ENCODE data around the gene FCSK.
"Not testable (repeated sequence)": the region's sequence is repeated elsewhere in the genome, so short reads cannot be mapped to it uniquely, and the experiment has no call there.

The FCSK gene

DNA sequence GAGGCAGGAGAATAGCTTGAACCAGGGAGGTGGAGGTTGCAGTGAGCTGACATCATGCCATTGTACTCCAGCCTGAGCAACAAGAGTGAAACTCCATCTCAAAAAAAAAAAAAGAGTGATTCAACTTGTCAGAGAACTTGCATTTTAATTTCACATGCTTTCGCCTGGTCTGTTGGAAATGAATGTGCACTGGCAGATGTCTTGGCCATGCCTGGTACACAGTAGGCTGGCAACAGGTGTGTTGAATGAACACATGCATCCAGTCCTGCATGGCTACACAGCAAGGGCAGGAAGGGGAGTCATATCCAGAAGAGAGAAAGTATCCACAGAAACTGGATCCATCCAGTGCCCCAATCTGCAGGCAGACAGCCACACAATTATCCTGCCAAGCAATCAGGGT is 57.4 kb downstream of the FCSK start:
- H3K9me3 Mint-ChIP-seq = no peaks in the 10 kb centered on the region
- no peak for ATAC-seq
- H3K27ac Mint-ChIP-seq = no peak overlapping the region
- peaks cover 6% of the 10 kb centered on the region for H3K4me1 Mint-ChIP-seq
- peaks cover 58% of the 10 kb centered on the region for H3K36me3 Mint-ChIP-seq
- H3K4me3 Mint-ChIP-seq = no peak overlapping the region
- no peaks in the 10 kb centered on the region for H3K27me3 Mint-ChIP-seq

- Mint-ChIP-seq H3K27ac (no peak overlapping the region), H3K4me1 (peaks cover 6% of the 10 kb centered on the region), H3K9me3 (no peaks in the 10 kb centered on the region), H3K36me3 (peaks cover 64% of the 10 kb centered on the region), H3K4me3 (no peak overlapping the region), H3K27me3 (no peaks in the 10 kb centered on the region)
- ATAC-seq = no peak
These were observed 58.1 kb downstream of the FCSK start for GRCh38 chr16:70512456-70512855.

- Mint-ChIP-seq H3K27me3 (no peaks in the 10 kb centered on the region), H3K4me3 (no peak overlapping the region), H3K27ac (no peak overlapping the region), H3K4me1 (peaks cover 29% of the 10 kb centered on the region), H3K36me3 (peaks cover 46% of the 10 kb centered on the region), H3K9me3 (no peaks in the 10 kb centered on the region)
- ATAC-seq = no peak
These were observed 66.4 kb downstream of the FCSK start for GRCh38 chr16:70520612-70521297.

- H3K4me1 Mint-ChIP-seq = peaks cover 43% of the 10 kb centered on the region
- no peak for ATAC-seq
- no peaks in the 10 kb centered on the region for H3K9me3 Mint-ChIP-seq
- peak overlapping the region; percentile 97 for H3K4me3 Mint-ChIP-seq
- peaks cover 43% of the 10 kb centered on the region for H3K36me3 Mint-ChIP-seq
- H3K27ac Mint-ChIP-seq = peak overlapping the region; percentile 100
- no peaks in the 10 kb centered on the region for H3K27me3 Mint-ChIP-seq
These were observed 68.1 kb downstream of the FCSK start for GRCh38 chr16:70522216-70523075.

- ATAC-seq = peak; percentile 85
- Mint-ChIP-seq H3K4me1 (peaks cover 49% of the 10 kb centered on the region), H3K9me3 (no peaks in the 10 kb centered on the region)
These were observed 68.8 kb downstream of the FCSK start, which contains the start of gene COG4 for GRCh38 chr16:70523076-70523742. COG4 (minus strand) TSS chr16:70523554; CDS start chr16:70523543, 11 bp downstream.

GRCh38 chr16:70523743-70524398 is 69.5 kb downstream of the FCSK start, which contains the start of gene SF3B3:
SF3B3 (plus strand) TSS chr16:70523816; CDS start chr16:70526657, 2,841 bp downstream.
- H3K4me3 Mint-ChIP-seq = peak within 1 kb of the TSS; percentile 97
- H3K4me1 Mint-ChIP-seq = peaks cover 55% of the 10 kb centered on the region
- peaks cover 45% of the 10 kb centered on the region for H3K36me3 Mint-ChIP-seq
- H3K27ac Mint-ChIP-seq = peak within 1 kb of the TSS; percentile 100
- no peaks in the 10 kb centered on the region for H3K27me3 Mint-ChIP-seq
- ATAC-seq = peak; percentile 85
- no peaks in the 10 kb centered on the region for H3K9me3 Mint-ChIP-seq

More at GRCh38 chr16:70523076-70523742, 68.8 kb downstream of the FCSK start, which contains the start of gene COG4:
- Mint-ChIP-seq H3K36me3 (peaks cover 40% of the 10 kb centered on the region), H3K27me3 (no peaks in the 10 kb centered on the region), H3K4me3 (peak within 1 kb of the TSS; percentile 97), H3K27ac (peak within 1 kb of the TSS; percentile 100)

- H3K4me1 Mint-ChIP-seq = peaks cover 59% of the 10 kb centered on the region
- not testable (repeated sequence) for H3K9me3 Mint-ChIP-seq, H3K27me3 Mint-ChIP-seq
- peak; percentile 42 for ATAC-seq
- peaks cover 49% of the 10 kb centered on the region for H3K36me3 Mint-ChIP-seq
- peak overlapping the region; percentile 100 for H3K27ac Mint-ChIP-seq
- peak overlapping the region; percentile 97 for H3K4me3 Mint-ChIP-seq
These were observed 70.0 kb downstream of the FCSK start for GRCh38 chr16:70524399-70524825.

DNA sequence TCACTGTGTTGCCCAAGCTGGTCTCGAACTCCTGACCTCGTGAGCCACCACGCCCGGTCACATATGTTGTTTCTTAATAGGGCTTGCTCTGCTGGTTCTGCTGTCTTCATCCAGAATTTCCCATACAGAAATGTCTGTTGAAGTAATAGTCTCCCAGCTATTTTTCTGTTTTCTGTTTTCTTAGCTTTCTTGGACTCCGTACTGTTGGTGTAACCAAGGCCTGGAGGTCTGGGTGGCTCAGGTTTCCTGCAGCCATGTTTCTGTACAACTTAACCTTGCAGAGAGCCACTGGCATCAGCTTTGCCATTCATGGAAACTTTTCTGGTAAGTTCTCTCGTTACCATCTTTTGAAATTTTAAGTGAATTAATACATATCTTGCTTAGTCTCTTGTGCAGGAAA is 72.0 kb downstream of the FCSK start:
- no peaks in the 10 kb centered on the region for H3K9me3 Mint-ChIP-seq
- peak overlapping the region; percentile 72 for H3K4me3 Mint-ChIP-seq

GRCh38 chr16:70527315-70527996 is 73.1 kb downstream of the FCSK start:
- H3K36me3 Mint-ChIP-seq = peaks cover 56% of the 10 kb centered on the region
- H3K4me3 Mint-ChIP-seq = peak overlapping the region; percentile 72
- ATAC-seq = no peak
- H3K27me3 Mint-ChIP-seq = no peaks in the 10 kb centered on the region
- H3K27ac Mint-ChIP-seq = no peak overlapping the region
- H3K4me1 Mint-ChIP-seq = peaks cover 45% of the 10 kb centered on the region
- no peaks in the 10 kb centered on the region for H3K9me3 Mint-ChIP-seq

More for the DNA sequence above, 72.0 kb downstream of the FCSK start:
- Mint-ChIP-seq H3K36me3 (peaks cover 54% of the 10 kb centered on the region), H3K4me1 (peaks cover 51% of the 10 kb centered on the region), H3K27me3 (no peaks in the 10 kb centered on the region), H3K27ac (peak overlapping the region; percentile 18)
- ATAC-seq = no peak

DNA sequence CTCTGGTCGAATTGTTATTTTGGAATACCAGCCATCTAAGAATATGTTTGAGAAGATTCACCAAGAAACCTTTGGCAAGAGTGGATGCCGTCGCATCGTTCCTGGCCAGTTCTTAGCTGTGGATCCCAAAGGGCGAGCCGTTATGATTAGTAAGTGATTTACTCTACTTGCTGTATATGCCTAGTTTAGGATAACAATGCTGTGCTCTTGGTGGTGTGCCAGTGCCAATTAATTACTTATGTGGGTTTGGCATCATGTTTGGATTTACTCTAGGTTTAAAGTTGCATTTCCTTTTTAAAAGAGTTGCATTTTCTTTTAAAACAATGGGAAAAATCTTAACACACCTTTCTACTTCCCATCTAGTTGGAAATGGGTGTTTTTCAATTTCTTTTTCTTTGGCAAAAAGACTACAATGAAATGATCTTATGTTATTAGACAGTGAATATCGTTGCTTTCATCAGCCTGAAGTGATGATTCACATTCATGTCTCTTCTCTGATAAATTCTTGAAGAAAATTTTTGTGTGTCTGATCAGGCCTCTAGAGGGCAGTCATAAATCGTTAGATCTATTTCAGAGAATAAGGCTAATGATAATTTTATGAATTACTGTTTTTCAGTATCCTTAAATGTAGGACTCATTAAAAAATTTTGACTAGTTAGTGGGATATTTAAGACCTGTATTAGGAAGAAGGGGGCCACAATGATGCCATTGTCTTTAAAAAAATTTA is 74.8 kb downstream of the FCSK start:
- Mint-ChIP-seq H3K4me3 (peak overlapping the region; percentile 28), H3K4me1 (peaks cover 44% of the 10 kb centered on the region), H3K27ac (no peak overlapping the region), H3K36me3 (peaks cover 66% of the 10 kb centered on the region), H3K27me3 (no peaks in the 10 kb centered on the region), H3K9me3 (no peaks in the 10 kb centered on the region)
- ATAC-seq = no peak

Data from stimulated activated memory B cell treated with anti-CD40 and anti-IgM and Interleukin-4, amounts not matched to agents 10 μg/mL and 1 μg/mL and 100 μg/mL, for 72 hours (primary cell).